SK-N-SH treated with all-trans-retinoic acid at 6 μM for 48 hours (cell line): ENCODE data around the gene PDE5A.

ENCODE experiments used
- ATAC-seq: fragments of 200-7000 bp; cut with Tn5 transposase; 3 replicates; pipeline ENCODE4 v1.9.1; 2020; ENCODE audit warnings: mild to moderate bottlenecking, moderate library complexity
- ARNTL ChIP-seq: fragments of 450-650 bp; formaldehyde crosslinking; IDR thresholded peaks from 2 replicates; pipeline ENCODE4 v1.5.0; 2020; ENCODE audit warnings: low read depth, mild to moderate bottlenecking, moderate library complexity, borderline replicate concordance
- BACH2 ChIP-seq: fragments of 250-450 bp; sonication (Bioruptor Pico); IDR thresholded peaks from 2 replicates; pipeline ENCODE4 v1.9.0; 2021; ENCODE audit warnings: mild to moderate bottlenecking, borderline replicate concordance
- CSDC2 ChIP-seq: fragments of 250-450 bp; sonication (Bioruptor Pico); IDR thresholded peaks from 2 replicates; pipeline ENCODE4 v1.5.0; 2020; ENCODE audit warnings: mild to moderate bottlenecking, moderate library complexity
- ESRRG ChIP-seq: fragments of 250-450 bp; sonication (Bioruptor Pico); IDR thresholded peaks from 2 replicates; pipeline ENCODE4 v1.6.1; 2021; ENCODE audit warnings: mild to moderate bottlenecking
- OSR1 ChIP-seq: fragments of 250-450 bp; sonication (Bioruptor Pico); IDR thresholded peaks from 2 replicates; pipeline ENCODE4 v1.8.0; 2022; ENCODE audit warnings: moderate library complexity, mild to moderate bottlenecking, inconsistent platforms
- PPARA ChIP-seq: fragments of 250-450 bp; sonication (Bioruptor Pico); IDR thresholded peaks from 2 replicates; pipeline ENCODE4 v1.5.0; 2020; ENCODE audit warnings: mild to moderate bottlenecking, borderline replicate concordance
- RARB ChIP-seq: fragments of 250-450 bp; sonication (Bioruptor Pico); IDR thresholded peaks from 2 replicates; pipeline ENCODE4 v1.8.0; 2021; ENCODE audit warnings: mild to moderate bottlenecking, moderate library complexity
- SNAI2 ChIP-seq: fragments of 250-450 bp; sonication (Bioruptor Pico); IDR thresholded peaks from 2 replicates; pipeline ENCODE4 v1.5.0; 2020; ENCODE audit warnings: mild to moderate bottlenecking, moderate library complexity
- TCF4 ChIP-seq: fragments of 250-450 bp; sonication (Bioruptor Pico); IDR thresholded peaks from 2 replicates; pipeline ENCODE4 v1.8.0; 2021; ENCODE audit warnings: mild to moderate bottlenecking, moderate library complexity, borderline replicate concordance
- ZC3H10 ChIP-seq: fragments of 250-450 bp; sonication (Bioruptor Pico); IDR thresholded peaks from 2 replicates; pipeline ENCODE4 v1.5.1; 2021; ENCODE audit warnings: mild to moderate bottlenecking, moderate library complexity
- ZFP3 ChIP-seq: fragments of 250-450 bp; sonication (Bioruptor Pico); IDR thresholded peaks from 2 replicates; pipeline ENCODE4 v1.5.0; 2020; ENCODE audit warnings: mild to moderate bottlenecking, moderate library complexity
- ZFP30 ChIP-seq: fragments of 450-650 bp; formaldehyde crosslinking; IDR thresholded peaks from 2 replicates; pipeline ENCODE4 v1.5.0; 2022; ENCODE audit warnings: mild to moderate bottlenecking, moderate library complexity
- ZNF565 ChIP-seq: fragments of 450-650 bp; formaldehyde crosslinking; conservative IDR thresholded peaks from 2 replicates; pipeline ENCODE4 v1.5.0; 2020; ENCODE audit warnings: low read depth, mild to moderate bottlenecking, moderate library complexity
- ZNF70 ChIP-seq: fragments of 450-650 bp; formaldehyde crosslinking; IDR thresholded peaks from 2 replicates; pipeline ENCODE4 v1.5.0; 2020; ENCODE audit warnings: mild to moderate bottlenecking, moderate library complexity
- ZNF8 ChIP-seq: fragments of 450-650 bp; formaldehyde crosslinking; IDR thresholded peaks from 2 replicates; pipeline ENCODE4 v1.5.0; 2020; ENCODE audit warnings: mild to moderate bottlenecking, moderate library complexity
- TF ChIP-seq, protein P1 (sequence below): fragments of 250-450 bp; sonication (Bioruptor Pico); IDR thresholded peaks from 2 replicates; pipeline ENCODE4 v1.8.0; 2021; ENCODE audit warnings: low read depth, mild to moderate bottlenecking, moderate library complexity, borderline replicate concordance
- TF ChIP-seq, protein P2 (sequence below): fragments of 250-450 bp; sonication (Bioruptor Pico); IDR thresholded peaks from 2 replicates; pipeline ENCODE4 v1.5.1; 2021; ENCODE audit warnings: mild to moderate bottlenecking, moderate library complexity
- TF ChIP-seq, protein P3 (sequence below): fragments of 250-450 bp; sonication (Bioruptor Pico); IDR thresholded peaks from 2 replicates; pipeline ENCODE4 v1.5.1; 2020; ENCODE audit warnings: low read depth, mild to moderate bottlenecking, moderate library complexity
- TF ChIP-seq, protein P4 (sequence below): fragments of 250-450 bp; sonication (Bioruptor Pico); IDR thresholded peaks from 2 replicates; pipeline ENCODE4 v1.5.0; 2020; ENCODE audit warnings: mild to moderate bottlenecking, moderate library complexity
- TF ChIP-seq, protein P5 (sequence below): fragments of 250-450 bp; sonication (Bioruptor Pico); IDR thresholded peaks from 2 replicates; pipeline ENCODE4 v1.8.0; 2020; ENCODE audit warnings: mild to moderate bottlenecking, moderate library complexity, borderline replicate concordance

PDE5A gene

DNA sequence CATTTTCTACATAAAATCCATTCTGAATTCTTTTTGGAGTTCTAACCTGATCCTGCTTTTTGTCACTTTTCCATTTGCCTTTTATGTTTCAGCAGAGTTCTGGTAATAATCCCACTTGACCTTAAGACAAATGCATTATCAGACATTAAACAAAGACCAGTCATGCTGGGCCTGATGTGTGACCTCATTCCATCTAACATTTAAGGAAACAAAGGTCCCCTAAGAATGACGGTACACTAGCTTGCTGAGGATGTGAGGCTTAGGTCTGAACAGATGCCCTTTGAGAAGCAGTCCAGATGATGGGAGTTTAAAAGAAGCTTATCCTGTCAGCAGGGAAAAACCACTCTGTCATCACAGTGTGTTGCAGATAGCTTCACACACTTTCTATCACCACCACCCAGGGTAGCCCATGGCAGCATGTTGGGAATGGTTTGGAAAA lies 38.1 kb upstream of the PDE5A start (continued):
- peak; percentile 68; the same call in 1 of the 2 replicates for TF ChIP-seq SNAI2 (CRISPR knock-in tag)

DNA sequence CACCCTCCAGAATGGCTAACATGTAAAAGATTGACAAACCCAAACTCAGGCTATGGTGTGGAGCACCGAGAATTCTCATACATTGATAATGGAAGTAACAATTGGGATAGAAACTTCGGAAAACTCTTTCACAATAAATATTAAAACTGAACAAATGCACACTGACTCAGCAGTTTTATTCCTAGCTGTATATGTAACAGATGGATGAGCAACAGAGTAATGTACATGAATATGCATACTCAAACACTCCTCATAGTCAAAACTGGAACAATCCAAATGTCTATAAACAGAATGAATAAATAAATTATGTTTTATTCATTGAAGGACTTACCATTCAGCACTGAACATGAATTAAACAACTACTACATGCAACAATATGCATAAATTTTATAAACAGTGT lies 37.1 kb upstream of the PDE5A start:
- no peak for ATAC-seq
- no peak for TF ChIP-seq ZFP3
- TF ChIP-seq CSDC2 (CRISPR knock-in tag): no peak
- TF ChIP-seq, protein P1, sequence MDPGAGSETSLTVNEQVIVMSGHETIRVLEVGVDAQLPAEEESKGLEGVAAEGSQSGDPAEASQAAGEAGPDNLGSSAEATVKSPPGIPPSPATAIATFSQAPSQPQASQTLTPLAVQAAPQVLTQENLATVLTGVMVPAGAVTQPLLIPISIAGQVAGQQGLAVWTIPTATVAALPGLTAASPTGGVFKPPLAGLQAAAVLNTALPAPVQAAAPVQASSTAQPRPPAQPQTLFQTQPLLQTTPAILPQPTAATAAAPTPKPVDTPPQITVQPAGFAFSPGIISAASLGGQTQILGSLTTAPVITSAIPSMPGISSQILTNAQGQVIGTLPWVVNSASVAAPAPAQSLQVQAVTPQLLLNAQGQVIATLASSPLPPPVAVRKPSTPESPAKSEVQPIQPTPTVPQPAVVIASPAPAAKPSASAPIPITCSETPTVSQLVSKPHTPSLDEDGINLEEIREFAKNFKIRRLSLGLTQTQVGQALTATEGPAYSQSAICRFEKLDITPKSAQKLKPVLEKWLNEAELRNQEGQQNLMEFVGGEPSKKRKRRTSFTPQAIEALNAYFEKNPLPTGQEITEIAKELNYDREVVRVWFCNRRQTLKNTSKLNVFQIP (CRISPR knock-in tag): no peak
- TF ChIP-seq, protein P2, sequence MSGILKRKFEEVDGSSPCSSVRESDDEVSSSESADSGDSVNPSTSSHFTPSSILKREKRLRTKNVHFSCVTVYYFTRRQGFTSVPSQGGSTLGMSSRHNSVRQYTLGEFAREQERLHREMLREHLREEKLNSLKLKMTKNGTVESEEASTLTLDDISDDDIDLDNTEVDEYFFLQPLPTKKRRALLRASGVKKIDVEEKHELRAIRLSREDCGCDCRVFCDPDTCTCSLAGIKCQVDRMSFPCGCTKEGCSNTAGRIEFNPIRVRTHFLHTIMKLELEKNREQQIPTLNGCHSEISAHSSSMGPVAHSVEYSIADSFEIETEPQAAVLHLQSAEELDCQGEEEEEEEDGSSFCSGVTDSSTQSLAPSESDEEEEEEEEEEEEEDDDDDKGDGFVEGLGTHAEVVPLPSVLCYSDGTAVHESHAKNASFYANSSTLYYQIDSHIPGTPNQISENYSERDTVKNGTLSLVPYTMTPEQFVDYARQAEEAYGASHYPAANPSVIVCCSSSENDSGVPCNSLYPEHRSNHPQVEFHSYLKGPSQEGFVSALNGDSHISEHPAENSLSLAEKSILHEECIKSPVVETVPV (CRISPR knock-in tag): no peak
- TF ChIP-seq BACH2 (CRISPR knock-in tag): no peak
- TF ChIP-seq, protein P3, sequence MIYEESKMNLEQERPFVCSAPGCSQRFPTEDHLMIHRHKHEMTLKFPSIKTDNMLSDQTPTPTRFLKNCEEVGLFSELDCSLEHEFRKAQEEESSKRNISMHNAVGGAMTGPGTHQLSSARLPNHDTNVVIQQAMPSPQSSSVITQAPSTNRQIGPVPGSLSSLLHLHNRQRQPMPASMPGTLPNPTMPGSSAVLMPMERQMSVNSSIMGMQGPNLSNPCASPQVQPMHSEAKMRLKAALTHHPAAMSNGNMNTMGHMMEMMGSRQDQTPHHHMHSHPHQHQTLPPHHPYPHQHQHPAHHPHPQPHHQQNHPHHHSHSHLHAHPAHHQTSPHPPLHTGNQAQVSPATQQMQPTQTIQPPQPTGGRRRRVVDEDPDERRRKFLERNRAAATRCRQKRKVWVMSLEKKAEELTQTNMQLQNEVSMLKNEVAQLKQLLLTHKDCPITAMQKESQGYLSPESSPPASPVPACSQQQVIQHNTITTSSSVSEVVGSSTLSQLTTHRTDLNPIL (CRISPR knock-in tag): no peak
- TF ChIP-seq ESRRG: no peak
- TF ChIP-seq, protein P4, sequence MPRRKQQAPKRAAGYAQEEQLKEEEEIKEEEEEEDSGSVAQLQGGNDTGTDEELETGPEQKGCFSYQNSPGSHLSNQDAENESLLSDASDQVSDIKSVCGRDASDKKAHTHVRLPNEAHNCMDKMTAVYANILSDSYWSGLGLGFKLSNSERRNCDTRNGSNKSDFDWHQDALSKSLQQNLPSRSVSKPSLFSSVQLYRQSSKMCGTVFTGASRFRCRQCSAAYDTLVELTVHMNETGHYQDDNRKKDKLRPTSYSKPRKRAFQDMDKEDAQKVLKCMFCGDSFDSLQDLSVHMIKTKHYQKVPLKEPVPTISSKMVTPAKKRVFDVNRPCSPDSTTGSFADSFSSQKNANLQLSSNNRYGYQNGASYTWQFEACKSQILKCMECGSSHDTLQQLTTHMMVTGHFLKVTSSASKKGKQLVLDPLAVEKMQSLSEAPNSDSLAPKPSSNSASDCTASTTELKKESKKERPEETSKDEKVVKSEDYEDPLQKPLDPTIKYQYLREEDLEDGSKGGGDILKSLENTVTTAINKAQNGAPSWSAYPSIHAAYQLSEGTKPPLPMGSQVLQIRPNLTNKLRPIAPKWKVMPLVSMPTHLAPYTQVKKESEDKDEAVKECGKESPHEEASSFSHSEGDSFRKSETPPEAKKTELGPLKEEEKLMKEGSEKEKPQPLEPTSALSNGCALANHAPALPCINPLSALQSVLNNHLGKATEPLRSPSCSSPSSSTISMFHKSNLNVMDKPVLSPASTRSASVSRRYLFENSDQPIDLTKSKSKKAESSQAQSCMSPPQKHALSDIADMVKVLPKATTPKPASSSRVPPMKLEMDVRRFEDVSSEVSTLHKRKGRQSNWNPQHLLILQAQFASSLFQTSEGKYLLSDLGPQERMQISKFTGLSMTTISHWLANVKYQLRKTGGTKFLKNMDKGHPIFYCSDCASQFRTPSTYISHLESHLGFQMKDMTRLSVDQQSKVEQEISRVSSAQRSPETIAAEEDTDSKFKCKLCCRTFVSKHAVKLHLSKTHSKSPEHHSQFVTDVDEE (CRISPR knock-in tag): no peak
- TF ChIP-seq, protein P5, sequence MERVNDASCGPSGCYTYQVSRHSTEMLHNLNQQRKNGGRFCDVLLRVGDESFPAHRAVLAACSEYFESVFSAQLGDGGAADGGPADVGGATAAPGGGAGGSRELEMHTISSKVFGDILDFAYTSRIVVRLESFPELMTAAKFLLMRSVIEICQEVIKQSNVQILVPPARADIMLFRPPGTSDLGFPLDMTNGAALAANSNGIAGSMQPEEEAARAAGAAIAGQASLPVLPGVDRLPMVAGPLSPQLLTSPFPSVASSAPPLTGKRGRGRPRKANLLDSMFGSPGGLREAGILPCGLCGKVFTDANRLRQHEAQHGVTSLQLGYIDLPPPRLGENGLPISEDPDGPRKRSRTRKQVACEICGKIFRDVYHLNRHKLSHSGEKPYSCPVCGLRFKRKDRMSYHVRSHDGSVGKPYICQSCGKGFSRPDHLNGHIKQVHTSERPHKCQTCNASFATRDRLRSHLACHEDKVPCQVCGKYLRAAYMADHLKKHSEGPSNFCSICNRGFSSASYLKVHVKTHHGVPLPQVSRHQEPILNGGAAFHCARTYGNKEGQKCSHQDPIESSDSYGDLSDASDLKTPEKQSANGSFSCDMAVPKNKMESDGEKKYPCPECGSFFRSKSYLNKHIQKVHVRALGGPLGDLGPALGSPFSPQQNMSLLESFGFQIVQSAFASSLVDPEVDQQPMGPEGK (CRISPR knock-in tag): no peak
- no peak for TF ChIP-seq SNAI2 (CRISPR knock-in tag)
- no peak for TF ChIP-seq ARNTL

DNA sequence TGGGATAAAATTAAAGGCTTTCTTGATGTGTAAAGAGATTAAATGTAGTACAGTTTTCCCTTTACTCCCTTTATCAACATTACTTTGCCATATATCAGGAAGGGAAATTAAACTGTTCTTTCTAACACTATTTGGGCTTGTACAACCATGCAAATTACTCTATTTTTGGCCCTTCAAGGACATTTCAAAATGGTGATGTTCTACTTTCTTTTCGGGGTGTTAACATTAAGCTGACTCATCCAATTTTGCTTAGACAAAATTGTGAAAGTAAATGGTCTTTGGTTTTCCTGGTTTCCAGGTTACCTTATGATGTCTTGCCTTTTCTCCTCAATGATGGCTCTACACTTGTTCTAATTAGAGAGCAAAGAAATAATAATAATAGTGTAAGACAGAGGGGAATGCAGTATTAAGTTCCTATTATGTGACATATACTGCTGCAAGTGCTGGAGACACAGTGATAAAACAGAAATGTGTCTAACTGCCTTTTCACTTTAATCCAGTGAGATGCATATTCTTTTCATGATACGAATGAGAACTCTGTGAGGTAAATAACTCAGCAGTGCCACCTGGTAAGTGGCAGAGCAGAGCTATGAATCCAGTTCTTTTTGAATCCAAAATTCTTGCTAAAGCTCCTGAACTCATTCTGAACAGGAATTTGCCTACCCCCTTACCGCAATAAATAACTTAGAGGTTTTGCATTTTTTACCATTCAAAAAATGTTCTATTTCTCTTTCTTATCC lies 35.7 kb upstream of the PDE5A start:
- TF ChIP-seq ZNF70 (CRISPR knock-in tag) (no peak), ZFP30 (CRISPR knock-in tag) (no peak), ZNF565 (CRISPR knock-in tag) (no peak), RARB (CRISPR knock-in tag) (no peak), PPARA (no peak), SNAI2 (CRISPR knock-in tag) (0 out of 2 replicates have a peak, but pooled peaks have one; percentile 31), ZC3H10 (CRISPR knock-in tag) (no peak), CSDC2 (CRISPR knock-in tag) (no peak), TCF4 (CRISPR knock-in tag) (no peak)
- peak; percentile 37; the same call in 2 of the 3 replicates for ATAC-seq

DNA sequence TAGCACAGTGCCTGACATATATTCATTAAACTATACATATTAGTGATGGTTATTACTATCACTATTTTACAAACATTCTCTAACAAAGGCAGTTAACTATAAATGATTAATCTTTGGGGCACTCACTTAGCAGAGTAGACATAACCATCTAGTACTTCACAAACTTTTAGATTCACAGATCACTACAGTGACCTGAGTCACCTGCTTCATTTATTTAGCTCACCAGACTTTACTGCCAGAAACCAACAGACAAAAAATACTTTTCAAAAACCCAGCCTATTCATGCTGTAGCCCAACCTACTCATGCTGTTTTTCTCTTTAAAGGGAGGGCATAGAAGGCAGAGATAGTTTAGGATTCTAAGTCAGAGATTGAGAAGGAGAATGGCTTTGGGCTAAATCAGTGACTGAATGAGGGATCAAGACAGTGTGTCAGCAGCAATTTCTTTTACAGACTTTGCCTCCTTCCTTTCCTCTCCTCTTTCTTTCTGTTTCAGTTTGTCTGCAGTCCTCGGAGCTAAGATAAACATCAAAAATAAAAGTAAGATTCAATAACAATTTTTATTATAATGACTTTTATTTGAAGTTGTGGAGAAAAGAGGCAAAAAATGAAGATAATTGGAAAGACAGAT lies 34.7 kb upstream of the PDE5A start:
- ATAC-seq: peak; percentile 60
- TF ChIP-seq, protein P2 (CRISPR knock-in tag): no peak
- no peak for TF ChIP-seq ZFP3
- TF ChIP-seq ZNF565 (CRISPR knock-in tag): no peak
- no peak for TF ChIP-seq SNAI2 (CRISPR knock-in tag)
- no peak for TF ChIP-seq ESRRG
- no peak for TF ChIP-seq OSR1
- no peak for TF ChIP-seq CSDC2 (CRISPR knock-in tag)
- TF ChIP-seq, protein P1 (CRISPR knock-in tag): no peak
- TF ChIP-seq RARB (CRISPR knock-in tag): no peak
- TF ChIP-seq ZNF8 (CRISPR knock-in tag): no peak
